Neural progenitor cell (in vitro differentiated cells): ENCODE data around the gene IRS2.

Experiments used
- CTCF ChIP-seq: fragments of 200-600 bp; sonication (generic); IDR thresholded peaks from 2 replicates; pipeline ENCODE4 v1.5.1; 2017; ENCODE audit warnings: antibody characterized with exemption, mild to moderate bottlenecking
- EZH2phosphoT487 ChIP-seq: fragments of 200-600 bp; sonication (generic); IDR thresholded peaks from 2 replicates; pipeline ENCODE4 v1.6.1; 2017; ENCODE audit warnings: antibody characterized with exemption

GRCh38 chr13:109762791-109763190 is 23.6 kb downstream of the IRS2 start:
- TF ChIP-seq CTCF (no peak), EZH2phosphoT487 (no peak)
